ENCODE results near the gene DNM3. TPM values are rescaled to one million over a fixed set of nuclear protein-coding genes. Genes with fewer than 3 reads are reported as not detected.
A peak's percentile ranks its signal among the peaks of the same experiment; 100 is the strongest.

The DNM3 gene
- polyA plus RNA-seq, 1 of the 3 experiments (the other 2 are of a cell fraction): 0.43 TPM

DNA sequence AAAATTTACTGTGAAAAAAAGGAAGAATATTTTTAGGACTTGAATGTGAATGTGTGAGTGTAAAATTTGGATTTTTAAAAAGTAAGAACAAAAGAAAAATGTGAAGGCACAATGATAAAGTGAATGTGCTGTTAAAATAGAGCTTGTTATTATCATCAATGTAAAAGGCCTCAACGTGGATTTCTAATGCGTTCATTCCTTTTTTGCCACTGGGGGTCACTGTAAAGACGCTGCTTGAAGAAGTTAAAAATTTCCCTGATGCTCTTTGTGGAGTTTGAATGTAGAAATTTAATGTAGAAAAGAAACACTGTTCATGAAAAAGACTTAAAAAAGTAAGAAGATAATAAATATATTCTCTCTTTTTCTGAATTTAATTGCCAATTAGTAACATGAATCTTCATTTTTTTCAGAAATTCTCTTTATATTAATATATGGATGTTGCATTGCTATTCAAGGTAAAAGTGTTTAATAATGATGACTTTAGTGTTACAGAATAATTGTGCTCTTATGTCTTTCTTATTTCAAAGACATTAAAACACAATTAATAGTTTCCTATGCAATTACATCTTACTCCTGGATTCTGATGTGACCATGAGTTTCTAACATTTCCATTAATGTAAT, 161.5 kb downstream of the DNM3 start (continued):
- TF ChIP-seq, protein P1, sequence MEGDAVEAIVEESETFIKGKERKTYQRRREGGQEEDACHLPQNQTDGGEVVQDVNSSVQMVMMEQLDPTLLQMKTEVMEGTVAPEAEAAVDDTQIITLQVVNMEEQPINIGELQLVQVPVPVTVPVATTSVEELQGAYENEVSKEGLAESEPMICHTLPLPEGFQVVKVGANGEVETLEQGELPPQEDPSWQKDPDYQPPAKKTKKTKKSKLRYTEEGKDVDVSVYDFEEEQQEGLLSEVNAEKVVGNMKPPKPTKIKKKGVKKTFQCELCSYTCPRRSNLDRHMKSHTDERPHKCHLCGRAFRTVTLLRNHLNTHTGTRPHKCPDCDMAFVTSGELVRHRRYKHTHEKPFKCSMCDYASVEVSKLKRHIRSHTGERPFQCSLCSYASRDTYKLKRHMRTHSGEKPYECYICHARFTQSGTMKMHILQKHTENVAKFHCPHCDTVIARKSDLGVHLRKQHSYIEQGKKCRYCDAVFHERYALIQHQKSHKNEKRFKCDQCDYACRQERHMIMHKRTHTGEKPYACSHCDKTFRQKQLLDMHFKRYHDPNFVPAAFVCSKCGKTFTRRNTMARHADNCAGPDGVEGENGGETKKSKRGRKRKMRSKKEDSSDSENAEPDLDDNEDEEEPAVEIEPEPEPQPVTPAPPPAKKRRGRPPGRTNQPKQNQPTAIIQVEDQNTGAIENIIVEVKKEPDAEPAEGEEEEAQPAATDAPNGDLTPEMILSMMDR (IDR thresholded peaks at IDR 0.05): peak; percentile 93
- TF ChIP-seq RFX5 (IDR thresholded peaks at IDR 0.05; ENCODE audit: low read length) (no peak; the same call in 1 of the 2 replicates), JUND (IDR thresholded peaks at IDR 0.05) (no peak)

GRCh38 chr1:172003766-172004530, 162.7 kb downstream of the DNM3 start:
- ChIA-PET CTCF (interaction anchor here (0.8 to 7.1 kb wide), 20 partner anchors 8 to 501 kb away, joined by 3 to 42 read pairs (median 7); partner anchors contain the start of gene PIGC), POLR2A (no interaction called here)
- Histone ChIP-seq H3K9me3 (no peaks in the 10 kb centered on the region), H3K4me1 (ENCODE audit: control insufficient read depth in 1 of 2, insufficient read depth in 2 of 2, low read depth in 1 of 2, low read length in 1 of 2) (peaks cover 5 to 10% of the 10 kb centered on the region in 2 experiments; a peak in 2 of 4 replicates), H3K36me3 (replicated peaks in 1 of 2; ENCODE audit: control insufficient read depth in 1 of 2, insufficient read depth in 2 of 2, low read length in 1 of 2) (no peaks in the 10 kb centered on the region), H4K20me1 (ENCODE audit: insufficient read depth) (no peaks in the 10 kb centered on the region), H2AFZ (ENCODE audit: low read depth) (no peak overlapping the region), H3K27me3 (ENCODE audit: insufficient read depth) (no peaks in the 10 kb centered on the region), H3K9me2 (no peaks in the 10 kb centered on the region), H3K4me2 (no peak overlapping the region), H3K4me3 (ENCODE audit: low read depth in 2 of 2, low read length in 1 of 2) (no peak overlapping the region), H3K9ac (no peak overlapping the region), H3K27ac (ENCODE audit: low read depth in 2 of 2, low read length in 1 of 2) (0 out of 4 replicates have a peak overlapping the region, but pooled peaks of 1 of the 2 experiments have one; percentile 8), H3F3A (replicated peaks; ENCODE audit: insufficient read depth) (peaks cover 13% of the 10 kb centered on the region), H3K79me2 (ENCODE audit: insufficient read depth) (no peaks in the 10 kb centered on the region)
- TF ChIP-seq, protein P2, sequence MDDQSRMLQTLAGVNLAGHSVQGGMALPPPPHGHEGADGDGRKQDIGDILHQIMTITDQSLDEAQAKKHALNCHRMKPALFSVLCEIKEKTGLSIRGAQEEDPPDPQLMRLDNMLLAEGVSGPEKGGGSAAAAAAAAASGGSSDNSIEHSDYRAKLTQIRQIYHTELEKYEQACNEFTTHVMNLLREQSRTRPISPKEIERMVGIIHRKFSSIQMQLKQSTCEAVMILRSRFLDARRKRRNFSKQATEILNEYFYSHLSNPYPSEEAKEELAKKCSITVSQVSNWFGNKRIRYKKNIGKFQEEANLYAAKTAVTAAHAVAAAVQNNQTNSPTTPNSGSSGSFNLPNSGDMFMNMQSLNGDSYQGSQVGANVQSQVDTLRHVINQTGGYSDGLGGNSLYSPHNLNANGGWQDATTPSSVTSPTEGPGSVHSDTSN (IDR thresholded peaks at IDR 0.05): peak; percentile 49
- TF ChIP-seq RCOR1 (IDR thresholded peaks at IDR 0.05; ENCODE audit: low read length) (no peak), EZH2phosphoT487 (IDR thresholded peaks at IDR 0.05; ENCODE audit: borderline replicate concordance, low read depth) (no peak), TEAD4 (IDR thresholded peaks at IDR 0.05; ENCODE audit: borderline replicate concordance, insufficient read depth) (no peak), TCF12 (IDR thresholded peaks at IDR 0.05) (peak; percentile 72), EP300 (IDR thresholded peaks at IDR 0.05; ENCODE audit: borderline replicate concordance in 1 of 2, low read depth in 1 of 2, low read length in 1 of 2) (peak in 1 of 2 experiments; percentile 56; a peak in 1 of 4 replicates), NFIC (IDR thresholded peaks at IDR 0.05; ENCODE audit: borderline replicate concordance) (peak; percentile 54; the same call in 1 of the 2 replicates)
- no peak for DNase-seq
- WGBS (ENCODE audit: low lambda C conversion rate): 91% methylated on average over 3 of the region's 3 CpGs

- ChIA-PET POLR2A (no interaction called here), CTCF (interaction anchor here (1.1 to 7.1 kb wide), 6 partner anchors 48 to 440 kb away, joined by 3 to 40 read pairs (median 13); partner anchors contain the start of gene PIGC)
- Histone ChIP-seq H3K79me2 (ENCODE audit: insufficient read depth) (no peaks in the 10 kb centered on the region), H3K27me3 (ENCODE audit: insufficient read depth) (no peaks in the 10 kb centered on the region), H3K27ac (ENCODE audit: low read depth in 2 of 2, low read length in 1 of 2) (no peak overlapping the region), H3K9me2 (no peaks in the 10 kb centered on the region), H2AFZ (ENCODE audit: low read depth) (no peak overlapping the region), H4K20me1 (ENCODE audit: insufficient read depth) (no peaks in the 10 kb centered on the region), H3K9me3 (no peaks in the 10 kb centered on the region), H3F3A (replicated peaks; ENCODE audit: insufficient read depth) (peaks cover 13% of the 10 kb centered on the region), H3K4me2 (no peak overlapping the region), H3K4me3 (ENCODE audit: low read depth in 2 of 2, low read length in 1 of 2) (no peak overlapping the region), H3K9ac (no peak overlapping the region), H3K4me1 (ENCODE audit: control insufficient read depth in 1 of 2, insufficient read depth in 2 of 2, low read depth in 1 of 2, low read length in 1 of 2) (peaks cover 5 to 10% of the 10 kb centered on the region in 2 experiments; a peak in 2 of 4 replicates), H3K36me3 (replicated peaks in 1 of 2; ENCODE audit: control insufficient read depth in 1 of 2, insufficient read depth in 2 of 2, low read length in 1 of 2) (peaks cover 0 to 1% of the 10 kb centered on the region in 2 experiments)
- no peak for TF ChIP-seq SIN3A (IDR thresholded peaks at IDR 0.05; ENCODE audit: borderline replicate concordance, low read depth, low read length)
- TF ChIP-seq FOXJ3 (CRISPR knock-in tag; IDR thresholded peaks at IDR 0.05): no peak
- no peak for TF ChIP-seq SMC3 (IDR thresholded peaks at IDR 0.05; ENCODE audit: low read depth, low read length)
- no peak for TF ChIP-seq MAX (IDR thresholded peaks at IDR 0.05; ENCODE audit: low read depth)
- TF ChIP-seq GATA2 (CRISPR knock-in tag; IDR thresholded peaks at IDR 0.05): no peak
- TF ChIP-seq RFX5 (IDR thresholded peaks at IDR 0.05; ENCODE audit: low read length): no peak
- no peak for TF ChIP-seq RAD21 (IDR thresholded peaks at IDR 0.05; ENCODE audit: low read length)
- DNase-seq: no peak
Measured at GRCh38 chr1:172004671-172005070, 163.4 kb downstream of the DNM3 start.
